ENCODE data around the gene SPEM2.
"Not testable (repeated sequence)": the region's sequence is repeated elsewhere in the genome, so short reads cannot be mapped to it uniquely, and the experiment has no call there.

- not testable (repeated sequence) for TF ChIP-seq POLR2A, CTCF, POLR2AphosphoS5 (IDR thresholded peaks at IDR 0.05)
These were observed 49.4 kb downstream of the SPEM2 start for GRCh38 chr17:7474767-7475166.

Data from prostate gland (tissue), 2 donors.